Thyroid gland (tissue), 4 donors: ENCODE measurements around the gene ANTKMT. TPM values are rescaled to one million over a fixed set of nuclear protein-coding genes. Genes with fewer than 3 reads are reported as not detected.

ENCODE experiments used
- DNase-seq, 2 donors: peaks; one replicate each; pipeline ENCODE4 v3.0.0-alpha.2; 2019
- H3K27ac ChIP-seq, 3 donors: fragments of 200-600 bp; sonication (generic); 1 replicate in 2 of 3; 2 replicates in 1 of 3; pipeline ENCODE4 v1.5.1; 2016 to 2019; ENCODE audit warnings: mild to moderate bottlenecking in 1 of 3, moderate library complexity in 1 of 3
- H3K27me3 ChIP-seq: fragments of 200-600 bp; sonication (generic); one replicate; pipeline ENCODE4 v1.5.1; 2019
- H3K36me3 ChIP-seq, 2 donors: fragments of 200-600 bp; sonication (generic); one replicate each; pipeline ENCODE4 v1.5.1; 2016 to 2019
- H3K4me1 ChIP-seq, 2 donors: fragments of 200-600 bp; sonication (generic); one replicate each; pipeline ENCODE4 v1.5.1; 2017 to 2019
- H3K4me3 ChIP-seq, 3 donors: fragments of 200-600 bp; sonication (generic); replicated peaks in 1 of 3; 1 replicate in 2 of 3; 2 replicates in 1 of 3; pipeline ENCODE4 v1.5.1; 2016; ENCODE audit warnings: mild to moderate bottlenecking in 1 of 3
- H3K9me3 ChIP-seq: fragments of 200-600 bp; sonication (generic); one replicate; pipeline ENCODE4 v1.5.1; 2017
- CTCF ChIP-seq, 6 experiments: fragments of 200-600 bp in 3 of 6; fragments of 450-650 bp in 3 of 6; sonication (generic) in 3 of 6; IDR thresholded peaks; one replicate each; pipeline ENCODE4 v1.5.1; 2016 to 2019; ENCODE audit warnings: antibody characterized with exemption in 6 of 6, mild to moderate bottlenecking in 2 of 6, inconsistent platforms in 1 of 6, moderate library complexity in 1 of 6
- POLR2A ChIP-seq, 2 donors: fragments of 450-650 bp; IDR thresholded peaks; one replicate each; pipeline ENCODE4 v1.6.1; 2017; ENCODE audit warnings: antibody characterized with exemption in 2 of 2, mild to moderate bottlenecking in 2 of 2, moderate library complexity in 1 of 2
- WGBS, 2 donors: methylation state at CpG; one replicate each; pipeline ENCODE4 v1.1.5; 2017; 5-methylcytosine and 5-hydroxymethylcytosine counted together
- intact Hi-C: fragments of 100-400 bp; cut with DNase I; formaldehyde crosslinking; loops from one replicate; pipeline ENCODE4 v1.15.1; 2023
- total RNA-seq, 4 donors: library from RNA; depleted of rRNA; stranded (reverse); fragments of >200 nt; gene quantifications; one replicate each; pipeline ENCODE4 v1.2.3, GENCODE V29; 2016

Gene ANTKMT
- total RNA-seq, 4 donors from 2014 or later = 56.4 to 109 (median 63.8) TPM

- intact Hi-C loops = loop anchor here (10.0 kb wide), 1 partner anchor 335 kb away; no protein-coding TSS in a partner anchor
- Histone ChIP-seq H3K36me3 (no peaks in the 10 kb centered on the region), H3K9me3 (no peaks in the 10 kb centered on the region), H3K27ac (peak overlapping the region in 2 of 3 donors; percentile 73 to 86), H3K4me3 (peak overlapping the region in 2 of 3 donors; percentile 46 to 84), H3K27me3 (no peaks in the 10 kb centered on the region), H3K4me1 (peaks cover 24 to 46% of the 10 kb centered on the region in 2 donors)
- TF ChIP-seq CTCF (IDR thresholded peaks at IDR 0.05) = peak in 2 of 6 experiments; percentile 6 to 26
- no peak for TF ChIP-seq POLR2A (IDR thresholded peaks at IDR 0.05)
- WGBS, 2 donors = 5 to 7% methylated on average over 14 to 15 of the region's 16 CpGs
- no peak for DNase-seq
Observed at GRCh38 chr16:719815-720446, 1.0 kb upstream of the ANTKMT start.

- Histone ChIP-seq H3K4me1 (peaks cover 24 to 46% of the 10 kb centered on the region in 2 donors), H3K9me3 (no peaks in the 10 kb centered on the region), H3K27me3 (no peaks in the 10 kb centered on the region), H3K36me3 (no peaks in the 10 kb centered on the region), H3K4me3 (peak overlapping the region; percentile 41 to 84 (median 46)), H3K27ac (peak overlapping the region; percentile 66 to 86 (median 73))
- WGBS, 2 donors = 0% methylated on average over 5 to 11 of the region's 38 CpGs
- intact Hi-C loops = no loop called here
- TF ChIP-seq POLR2A (IDR thresholded peaks at IDR 0.05) = no peak
- TF ChIP-seq CTCF (IDR thresholded peaks at IDR 0.05) = no peak
- DNase-seq = peak; percentile 30 to 34
Observed at GRCh38 chr16:720447-720989, 428 bp upstream of the ANTKMT start.

- H3K4me1 ChIP-seq = peaks cover 17 to 40% of the 10 kb centered on the region in 2 donors
- H3K4me3 ChIP-seq = peak overlapping the region in 1 of 3 donors; percentile 84
- 93% methylated on average over 3 to 12 of the region's 51 CpGs for WGBS, 2 donors
- H3K27ac ChIP-seq = peak overlapping the region in 1 of 3 donors; percentile 86
- H3K9me3 ChIP-seq = no peaks in the 10 kb centered on the region
- H3K36me3 ChIP-seq = no peaks in the 10 kb centered on the region
- TF ChIP-seq POLR2A (IDR thresholded peaks at IDR 0.05) (no peak), CTCF (IDR thresholded peaks at IDR 0.05) (no peak)
- H3K27me3 ChIP-seq = no peaks in the 10 kb centered on the region
- intact Hi-C loops = no loop called here
- no peak for DNase-seq
Observed at GRCh38 chr16:721765-722540, 1.0 kb downstream of the ANTKMT start.

GRCh38 chr16:722835-723633, 2.1 kb downstream of the ANTKMT start:
- 86 to 94% methylated on average over 14 to 23 of the region's 24 CpGs for WGBS, 2 donors
- no peak for DNase-seq
- H3K36me3 ChIP-seq = no peaks in the 10 kb centered on the region
- no peak overlapping the region for H3K27ac ChIP-seq
- intact Hi-C loops = no loop called here
- H3K9me3 ChIP-seq = no peaks in the 10 kb centered on the region
- no peak overlapping the region for H3K4me3 ChIP-seq
- TF ChIP-seq POLR2A (IDR thresholded peaks at IDR 0.05) (no peak), CTCF (IDR thresholded peaks at IDR 0.05) (no peak)
- peaks cover 27 to 49% of the 10 kb centered on the region in 2 donors for H3K4me1 ChIP-seq
- H3K27me3 ChIP-seq = no peaks in the 10 kb centered on the region
